Stimulated activated CD4-positive, alpha-beta T cell treated with anti-CD3 and anti-CD28 coated beads, TNF-alpha, amount 100 ng/mL, for 1 hour (primary cell): ENCODE results near the gene PXDC1.

Experiments
- DNase-seq, 3 donors: peaks; one replicate each; pipeline ENCODE4 v3.0.0-alpha.2; 2020; ENCODE audit warnings: low read depth in 3 of 3, low spot score in 1 of 3

The PXDC1 gene

GRCh38 chr6:3751077-3751729 lies at the start of gene PXDC1:
Gene PXDC1 (minus strand): TSS chr6:3751713. CDS start chr6:3751531, 182 bp downstream.
- no peak for DNase-seq

- no peak for DNase-seq
Measured at GRCh38 chr6:3800850-3801591, 49.5 kb upstream of the PXDC1 start.

GRCh38 chr6:3799719-3800118 lies 48.2 kb upstream of the PXDC1 start:
- DNase-seq = no peak

GRCh38 chr6:3798055-3798919 lies 46.8 kb upstream of the PXDC1 start:
- DNase-seq = no peak

GRCh38 chr6:3797231-3798054 lies 45.9 kb upstream of the PXDC1 start:
- DNase-seq = no peak

- DNase-seq = no peak
Measured at GRCh38 chr6:3796719-3797041, 45.2 kb upstream of the PXDC1 start.

GRCh38 chr6:3795836-3796718 lies 44.6 kb upstream of the PXDC1 start:
- no peak for DNase-seq

GRCh38 chr6:3794092-3794491 lies 42.6 kb upstream of the PXDC1 start:
- no peak for DNase-seq

- DNase-seq = no peak
Measured at GRCh38 chr6:3793545-3793944, 42.0 kb upstream of the PXDC1 start.

- no peak for DNase-seq
Measured at GRCh38 chr6:3791526-3792203, 40.2 kb upstream of the PXDC1 start.

- no peak for DNase-seq
Measured at GRCh38 chr6:3789896-3790558, 38.5 kb upstream of the PXDC1 start.

- DNase-seq = no peak
Measured at GRCh38 chr6:3789018-3789895, 37.7 kb upstream of the PXDC1 start.

- DNase-seq = no peak
Measured at GRCh38 chr6:3788408-3789017, 37.0 kb upstream of the PXDC1 start.

GRCh38 chr6:3786141-3786540 lies 34.6 kb upstream of the PXDC1 start:
- DNase-seq = no peak

- no peak for DNase-seq
Measured at GRCh38 chr6:3785745-3786098, 34.2 kb upstream of the PXDC1 start.

- no peak for DNase-seq
Measured at GRCh38 chr6:3784885-3785744, 33.6 kb upstream of the PXDC1 start.

- no peak for DNase-seq
Measured at GRCh38 chr6:3784423-3784822, 32.9 kb upstream of the PXDC1 start.
